Neutrophil (primary cell): Measurements from ENCODE around the gene PPP2R3B.

Experiments
- H3K27ac ChIP-seq: fragments of 200-600 bp; sonication (generic); 2 replicates; pipeline ENCODE4 v1.5.1; 2016; ENCODE audit warnings: mild to moderate bottlenecking, moderate library complexity
- H3K27me3 ChIP-seq: fragments of 200-600 bp; sonication (generic); 2 replicates; pipeline ENCODE4 v1.6.0; 2016; ENCODE audit warnings: mild to moderate bottlenecking
- H3K36me3 ChIP-seq: fragments of 200-600 bp; sonication (generic); 2 replicates; pipeline ENCODE4 v1.5.1; 2017
- H3K4me1 ChIP-seq, 2 experiments: fragments of 200-600 bp in 1 of 2; sonication (generic) in 1 of 2; 1 replicate in 1 of 2; 2 replicates in 1 of 2; pipeline versions ENCODE4 v1.5.1 to v1.6.1; 2013 to 2016; ENCODE audit warnings: low read depth in 1 of 2, low read length in 1 of 2, mild to moderate bottlenecking in 1 of 2, moderate library complexity in 1 of 2; ENCODE audit not compliant: control insufficient read depth in 1 of 2, insufficient read depth in 1 of 2
- H3K4me3 ChIP-seq, 2 experiments: fragments of 200-600 bp in 1 of 2; sonication (generic) in 1 of 2; 1 replicate in 1 of 2; 2 replicates in 1 of 2; pipeline ENCODE4 v1.5.1; 2013 to 2016; ENCODE audit warnings: low read depth in 1 of 2, low read length in 1 of 2, mild to moderate bottlenecking in 1 of 2, moderate library complexity in 1 of 2
- H3K9me3 ChIP-seq: fragments of 200-600 bp; sonication (generic); 2 replicates; pipeline ENCODE4 v1.5.1; 2016
- TF ChIP-seq, protein P1 (sequence below): fragments of 200-600 bp; sonication (generic); IDR thresholded peaks from 2 replicates; pipeline ENCODE4 v1.5.1; 2016; ENCODE audit warnings: antibody characterized with exemption

Gene PPP2R3B

DNA sequence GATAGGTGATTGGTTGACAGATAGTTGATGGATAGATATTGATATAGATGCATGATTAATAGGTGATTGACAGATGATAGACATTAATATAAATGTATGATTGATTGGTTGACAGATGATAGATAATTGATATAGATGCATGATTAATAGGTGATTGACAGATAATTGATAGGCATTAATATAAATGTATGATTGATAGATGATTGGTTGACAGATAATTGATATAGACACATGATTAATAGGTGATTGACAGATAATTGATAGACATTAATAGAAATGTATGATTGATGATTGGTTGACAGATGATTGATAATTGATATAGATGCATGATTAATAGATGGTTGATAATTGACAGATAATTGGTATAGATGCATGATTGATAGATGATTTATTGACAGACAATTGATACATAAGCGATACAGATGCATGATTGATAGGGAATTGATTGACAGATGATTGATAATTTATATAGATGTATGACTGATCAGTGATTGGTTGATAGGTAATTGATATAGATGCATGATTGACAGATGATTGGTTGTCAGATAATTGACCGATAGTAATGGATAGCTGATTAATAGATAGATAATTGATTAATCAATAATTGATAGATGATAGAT lies 44.9 kb upstream of the PPP2R3B start:
- H3K27me3 ChIP-seq: peaks cover 40% of the 10 kb centered on the region
- no peak overlapping the region for H3K4me3 ChIP-seq
- peaks cover 0 to 6% of the 10 kb centered on the region in 2 experiments for H3K4me1 ChIP-seq
- TF ChIP-seq, protein P1, sequence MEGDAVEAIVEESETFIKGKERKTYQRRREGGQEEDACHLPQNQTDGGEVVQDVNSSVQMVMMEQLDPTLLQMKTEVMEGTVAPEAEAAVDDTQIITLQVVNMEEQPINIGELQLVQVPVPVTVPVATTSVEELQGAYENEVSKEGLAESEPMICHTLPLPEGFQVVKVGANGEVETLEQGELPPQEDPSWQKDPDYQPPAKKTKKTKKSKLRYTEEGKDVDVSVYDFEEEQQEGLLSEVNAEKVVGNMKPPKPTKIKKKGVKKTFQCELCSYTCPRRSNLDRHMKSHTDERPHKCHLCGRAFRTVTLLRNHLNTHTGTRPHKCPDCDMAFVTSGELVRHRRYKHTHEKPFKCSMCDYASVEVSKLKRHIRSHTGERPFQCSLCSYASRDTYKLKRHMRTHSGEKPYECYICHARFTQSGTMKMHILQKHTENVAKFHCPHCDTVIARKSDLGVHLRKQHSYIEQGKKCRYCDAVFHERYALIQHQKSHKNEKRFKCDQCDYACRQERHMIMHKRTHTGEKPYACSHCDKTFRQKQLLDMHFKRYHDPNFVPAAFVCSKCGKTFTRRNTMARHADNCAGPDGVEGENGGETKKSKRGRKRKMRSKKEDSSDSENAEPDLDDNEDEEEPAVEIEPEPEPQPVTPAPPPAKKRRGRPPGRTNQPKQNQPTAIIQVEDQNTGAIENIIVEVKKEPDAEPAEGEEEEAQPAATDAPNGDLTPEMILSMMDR: no peak
- H3K27ac ChIP-seq: no peak overlapping the region
- no peaks in the 10 kb centered on the region for H3K36me3 ChIP-seq
- no peaks in the 10 kb centered on the region for H3K9me3 ChIP-seq

DNA sequence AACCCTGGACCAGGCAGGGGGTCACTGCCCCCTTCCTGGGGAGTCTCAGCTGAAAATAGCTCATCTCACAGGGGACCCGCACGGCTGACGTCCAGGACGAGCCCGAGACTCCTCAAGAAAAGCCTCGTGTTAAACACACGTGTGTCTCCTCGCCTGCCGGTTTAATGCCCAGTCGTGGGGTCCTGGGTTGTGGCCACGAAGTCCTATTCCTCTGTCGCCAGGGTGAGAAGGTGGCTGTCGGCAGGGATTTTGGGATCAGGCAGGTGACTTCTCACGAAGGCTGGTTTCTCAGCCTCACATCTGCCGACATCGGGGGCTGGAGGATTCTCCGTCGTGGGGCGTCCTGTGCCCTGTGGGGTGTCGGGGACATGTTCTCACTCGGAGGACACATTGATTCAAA lies 44.3 kb upstream of the PPP2R3B start:
- TF ChIP-seq, protein P1: no peak

DNA sequence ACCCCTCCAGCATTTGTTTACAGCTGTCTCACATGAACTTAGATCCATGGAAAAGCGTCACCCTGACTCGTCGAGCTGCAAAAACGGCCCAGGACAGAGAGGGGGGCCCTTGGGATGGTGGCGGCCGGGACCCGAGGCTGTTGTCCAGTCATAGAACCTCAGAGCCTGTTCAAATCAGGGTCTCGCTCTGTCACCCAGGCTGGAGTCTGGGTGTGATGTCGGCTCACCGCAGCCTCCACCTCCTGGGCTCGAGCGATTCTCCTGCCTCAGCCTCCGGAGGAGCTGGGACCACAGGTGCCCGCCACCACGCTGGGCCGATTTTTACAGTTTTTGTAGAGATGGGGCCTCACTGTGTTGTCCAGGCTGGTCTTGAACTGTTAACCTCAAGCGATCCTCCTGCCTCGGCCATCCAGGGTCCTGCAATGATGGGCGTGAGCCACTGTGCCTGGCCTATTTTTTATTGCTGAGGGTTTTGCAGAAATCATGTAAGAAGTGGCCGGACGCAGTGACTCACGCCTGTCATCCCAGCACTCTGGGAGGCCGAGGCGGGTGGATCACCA lies 42.6 kb upstream of the PPP2R3B start:
- no peaks in the 10 kb centered on the region for H3K9me3 ChIP-seq
- peaks cover 0 to 6% of the 10 kb centered on the region in 2 experiments for H3K4me1 ChIP-seq
- no peak overlapping the region for H3K27ac ChIP-seq
- peaks cover 51% of the 10 kb centered on the region for H3K27me3 ChIP-seq
- no peaks in the 10 kb centered on the region for H3K36me3 ChIP-seq
- H3K4me3 ChIP-seq: no peak overlapping the region
- TF ChIP-seq, protein P1: no peak

More for the DNA sequence above, 44.3 kb upstream of the PPP2R3B start:
- Histone ChIP-seq H3K36me3 (no peaks in the 10 kb centered on the region), H3K27me3 (peaks cover 45% of the 10 kb centered on the region), H3K27ac (no peak overlapping the region), H3K9me3 (no peaks in the 10 kb centered on the region), H3K4me1 (peaks cover 0 to 6% of the 10 kb centered on the region in 2 experiments), H3K4me3 (no peak overlapping the region)

DNA sequence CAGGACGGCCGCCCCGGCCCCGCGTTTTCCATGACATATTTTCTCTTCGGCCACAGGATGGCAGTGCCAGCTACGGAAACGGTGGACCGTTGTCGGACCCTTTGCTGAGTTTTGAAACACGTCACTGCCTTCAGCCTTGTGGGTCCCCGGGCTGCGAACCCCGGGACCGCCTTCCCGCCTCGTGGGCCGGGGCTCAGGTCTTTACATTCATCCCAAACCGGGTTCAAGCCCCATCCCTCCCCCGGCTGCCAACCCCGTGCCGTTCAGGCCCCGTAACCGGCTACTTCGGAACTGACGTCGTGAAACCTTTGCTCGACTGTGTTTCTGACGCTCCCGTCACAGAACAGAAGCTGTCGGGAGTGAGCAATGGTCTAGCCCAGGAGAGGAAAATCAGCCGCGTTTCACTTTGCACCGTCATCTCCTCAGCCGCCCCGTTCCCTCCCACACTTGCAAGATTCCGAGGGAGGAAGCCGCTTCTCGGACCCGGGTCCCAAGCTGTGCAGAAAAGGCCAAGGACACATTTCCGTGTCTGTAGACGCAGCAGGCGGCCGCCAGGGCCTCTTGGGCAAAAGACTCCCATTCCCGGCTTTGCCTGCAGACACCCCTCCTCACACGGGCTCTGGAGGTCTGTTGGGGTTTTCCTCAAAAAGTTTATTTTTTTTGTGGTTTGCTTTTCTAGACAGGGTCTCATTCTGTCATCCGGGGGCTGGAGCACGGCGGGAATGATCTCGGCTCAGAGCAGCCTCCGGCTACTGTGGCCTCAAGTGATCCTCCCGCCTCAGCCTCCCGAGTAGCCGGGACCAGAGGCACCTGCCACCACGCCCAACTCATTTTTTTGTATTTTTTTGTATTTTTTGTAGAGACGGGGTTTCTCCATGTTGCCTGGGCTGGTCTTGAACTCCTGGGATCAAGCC lies 41.4 kb upstream of the PPP2R3B start:
- TF ChIP-seq, protein P1: no peak
- H3K27ac ChIP-seq: no peak overlapping the region
- no peak overlapping the region for H3K4me3 ChIP-seq
- no peaks in the 10 kb centered on the region for H3K9me3 ChIP-seq
- H3K27me3 ChIP-seq: peaks cover 51% of the 10 kb centered on the region
- peaks cover 0 to 6% of the 10 kb centered on the region in 2 experiments for H3K4me1 ChIP-seq
- no peaks in the 10 kb centered on the region for H3K36me3 ChIP-seq

DNA sequence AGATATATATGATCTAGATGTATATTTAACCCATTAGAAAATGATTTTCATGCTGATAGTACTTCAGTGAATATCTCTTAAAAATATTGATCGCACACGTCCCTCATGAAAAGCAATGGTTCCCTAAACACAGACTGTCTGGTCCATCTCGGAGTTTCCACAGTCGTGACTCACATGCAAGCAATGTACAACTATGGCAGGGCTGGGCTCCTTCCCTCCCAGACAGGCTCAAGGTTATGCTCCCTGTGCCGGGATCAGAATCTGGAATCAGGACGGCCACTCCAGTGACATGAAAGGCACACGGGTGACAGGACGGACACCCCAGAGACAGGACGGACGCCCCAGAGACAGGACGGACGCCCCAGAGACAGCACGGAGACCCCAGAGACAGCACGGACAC lies 40.2 kb upstream of the PPP2R3B start:
- Histone ChIP-seq H3K27ac (no peak overlapping the region), H3K4me1 (peaks cover 0 to 6% of the 10 kb centered on the region in 2 experiments), H3K9me3 (no peaks in the 10 kb centered on the region), H3K36me3 (no peaks in the 10 kb centered on the region), H3K4me3 (no peak overlapping the region), H3K27me3 (peaks cover 60% of the 10 kb centered on the region)
- TF ChIP-seq, protein P1: no peak
